NCI-H345 (cell line): Measurements from ENCODE around the gene TMCC1.
"Not testable (repeated sequence)": the region's sequence is repeated elsewhere in the genome, so short reads cannot be mapped to it uniquely, and the experiment has no call there.

Experiments
- DNase-seq: peaks from one replicate; lab custom pipeline; 2025; lab: John Stamatoyannopoulos, UW

The TMCC1 gene

DNA sequence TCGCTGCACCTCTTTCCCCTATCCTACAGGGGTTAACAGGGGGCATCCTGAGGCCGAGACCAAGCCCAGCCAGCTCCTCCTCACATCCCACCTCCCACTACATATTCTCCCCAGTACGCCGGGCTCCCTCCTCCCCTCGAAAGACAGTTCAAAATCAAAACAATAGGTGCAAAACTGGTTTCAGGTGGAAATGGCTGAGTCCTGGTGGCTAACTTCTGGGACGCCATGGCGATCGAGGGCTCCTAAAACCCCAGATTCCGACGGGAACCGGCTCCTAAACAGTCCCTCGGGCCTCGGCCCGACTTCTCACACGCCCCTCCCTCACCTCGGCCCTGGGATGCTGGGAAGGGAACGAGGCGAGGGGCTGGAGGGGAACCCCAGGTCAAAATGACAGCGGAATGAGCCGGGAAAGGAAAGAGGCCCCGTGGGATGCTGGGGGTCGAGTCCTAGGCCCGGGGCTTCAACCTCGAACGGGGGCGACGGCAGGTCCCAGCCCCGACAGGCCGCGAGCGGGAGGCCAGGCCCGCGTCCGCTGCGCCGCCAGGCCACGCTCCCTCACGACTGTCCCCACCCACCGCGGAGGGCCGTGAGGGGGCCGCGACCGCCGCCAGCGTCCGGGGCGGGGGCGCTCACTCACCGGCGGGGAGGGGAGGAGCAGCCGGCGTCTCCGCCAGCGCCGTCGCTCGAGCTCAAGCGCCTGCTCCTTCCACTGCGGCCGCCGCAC lies 492 bp downstream of the TMCC1 start:
- DNase-seq = peak; percentile 21

DNA sequence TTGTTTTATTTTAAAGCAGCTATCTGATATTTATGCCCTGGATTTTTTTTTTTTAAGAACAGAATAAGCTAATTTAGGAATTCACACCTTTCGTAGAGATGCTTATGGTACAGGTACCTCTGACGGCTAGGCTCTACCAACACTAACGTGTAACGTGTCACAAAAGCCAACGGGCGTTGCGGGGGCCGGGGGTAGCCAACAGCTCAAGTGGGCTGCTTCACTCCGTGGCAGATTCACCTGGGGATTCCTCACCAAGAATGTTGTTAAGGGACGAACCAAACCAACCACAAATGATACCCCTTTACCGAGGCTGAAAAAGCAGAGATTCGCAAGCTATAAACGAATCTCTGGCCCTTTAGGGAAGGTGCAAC lies 1.0 kb downstream of the TMCC1 start:
- DNase-seq = peak; percentile 21

DNA sequence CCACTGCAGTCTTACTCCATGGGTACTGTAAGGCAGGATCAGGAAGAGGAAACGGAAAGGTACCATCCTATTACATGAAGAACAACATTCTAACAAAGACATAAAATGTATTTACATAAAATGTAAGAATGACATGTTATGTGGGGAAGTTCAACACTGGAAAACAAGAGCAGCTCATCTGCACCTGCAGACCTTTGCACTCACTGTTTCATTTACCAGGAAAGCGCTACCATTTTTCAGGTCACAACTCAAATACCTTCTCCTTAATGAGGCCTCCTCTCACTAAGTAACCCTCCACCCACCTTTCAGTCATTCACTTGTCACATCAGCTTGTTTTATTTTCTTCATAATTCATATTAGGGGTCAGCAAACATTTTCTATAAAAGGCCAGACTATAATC lies 2.6 kb downstream of the TMCC1 start:
- DNase-seq = no peak

DNA sequence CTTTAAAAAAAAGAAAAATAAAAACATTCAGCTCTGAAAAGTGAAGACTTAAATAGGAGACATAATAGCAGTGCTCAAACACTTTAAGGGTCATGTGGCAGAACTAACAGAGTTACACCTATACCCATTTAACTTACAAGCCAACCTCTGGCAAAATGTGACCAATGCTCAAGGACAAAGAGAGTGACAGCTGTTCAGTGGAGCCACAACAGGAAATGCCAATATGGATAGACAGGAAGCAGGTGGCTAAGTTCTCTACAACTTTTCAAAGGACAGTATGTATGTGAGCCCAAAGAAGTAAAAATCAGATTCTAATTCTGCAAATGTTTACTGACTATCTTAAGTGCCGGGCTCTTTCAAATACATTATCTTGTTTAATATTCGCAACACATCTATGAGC lies 3.4 kb downstream of the TMCC1 start:
- DNase-seq = peak; percentile 0

DNA sequence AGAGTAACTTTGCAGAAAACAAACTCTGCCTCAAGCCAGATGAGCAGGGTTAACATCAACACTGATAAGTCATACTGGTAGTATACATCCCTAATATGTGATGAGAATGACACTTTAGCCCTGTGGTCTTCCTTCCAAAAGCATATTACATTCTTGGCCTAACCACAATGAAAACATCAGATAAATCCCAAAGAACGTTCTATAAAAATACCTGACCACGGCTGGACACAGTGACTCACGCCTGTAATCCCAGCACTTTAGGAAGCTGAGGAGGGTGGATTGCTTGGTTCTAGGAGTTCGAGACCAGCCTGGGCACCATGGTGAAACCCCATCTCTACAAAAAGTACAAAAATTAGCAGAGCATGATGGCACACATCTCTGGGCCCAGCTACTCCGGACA lies 4.7 kb downstream of the TMCC1 start:
- no peak for DNase-seq

DNA sequence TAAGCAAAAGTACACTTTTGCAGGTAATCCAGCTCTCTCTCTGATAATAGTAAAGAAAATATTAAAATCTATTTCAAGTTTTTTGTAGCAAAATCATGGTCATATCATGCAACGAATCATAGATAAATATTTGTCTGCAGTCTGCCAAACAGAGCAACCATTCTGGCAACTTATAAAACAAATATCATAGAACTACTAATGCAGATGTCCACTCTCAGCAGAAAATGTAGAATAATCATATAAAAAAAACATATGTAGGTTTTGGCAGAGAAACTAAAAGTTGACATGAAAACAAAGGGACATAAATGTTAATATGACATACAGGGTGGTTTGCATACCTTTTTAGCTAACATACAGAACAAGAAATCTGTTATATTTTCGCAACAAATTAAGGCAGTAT lies 12.2 kb downstream of the TMCC1 start:
- no peak for DNase-seq

DNA sequence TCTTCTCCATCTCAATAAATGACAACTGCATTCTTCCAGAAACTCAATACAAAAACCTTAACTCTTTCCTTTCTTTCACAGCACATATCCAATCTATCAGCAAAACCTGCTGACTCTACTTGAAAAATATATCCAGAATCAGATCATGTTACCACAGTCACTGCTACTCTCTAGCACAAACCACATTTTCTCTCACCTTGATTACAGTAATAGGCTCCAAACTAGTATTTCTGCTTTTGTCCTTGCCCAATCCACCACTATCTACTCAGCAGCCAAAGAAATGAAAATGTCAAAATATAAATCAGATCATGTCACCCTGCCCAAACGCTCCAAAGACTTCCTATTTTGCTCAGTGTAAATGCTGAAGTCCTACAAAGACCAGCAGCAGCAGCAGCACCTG lies 15.2 kb downstream of the TMCC1 start:
- DNase-seq = no peak

DNA sequence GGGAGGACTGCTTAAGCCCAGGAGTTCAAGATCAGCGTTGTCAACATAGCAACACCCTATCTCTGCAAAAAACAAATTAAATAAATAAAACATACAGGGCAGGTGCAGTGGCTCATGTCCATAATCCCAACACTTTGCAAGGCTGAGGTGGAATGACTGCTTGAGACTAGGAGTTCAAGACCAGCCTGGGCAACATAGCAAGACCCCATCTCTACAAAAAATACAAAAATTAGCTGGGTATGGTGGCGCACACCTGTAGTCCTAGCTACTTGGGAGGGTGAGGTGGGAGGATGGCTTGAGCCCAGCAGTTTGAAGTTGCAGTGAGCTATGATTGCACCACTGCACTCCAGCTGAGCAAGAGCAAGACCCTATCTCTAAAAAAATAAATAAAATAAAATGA lies 19.0 kb downstream of the TMCC1 start:
- not testable (repeated sequence) for DNase-seq

DNA sequence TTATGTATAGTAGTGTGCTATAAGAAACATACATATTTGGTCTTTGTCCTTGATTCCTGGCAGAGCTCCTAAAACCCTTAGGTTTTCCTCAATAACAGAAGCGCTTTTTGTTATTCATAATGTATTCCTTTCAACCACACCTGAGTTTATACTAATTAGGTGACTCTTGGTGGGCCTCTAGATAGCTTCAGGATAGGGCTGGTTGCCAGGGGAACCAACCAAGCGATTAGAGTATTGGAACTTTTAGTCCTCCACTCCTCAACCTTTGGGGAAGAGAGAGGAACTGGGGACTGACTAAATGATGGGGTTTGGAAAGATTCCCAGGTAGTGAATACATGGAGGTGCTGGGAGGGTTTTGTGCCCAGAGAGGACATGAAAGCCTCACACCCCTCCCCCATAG lies 24.6 kb downstream of the TMCC1 start:
- DNase-seq = no peak

DNA sequence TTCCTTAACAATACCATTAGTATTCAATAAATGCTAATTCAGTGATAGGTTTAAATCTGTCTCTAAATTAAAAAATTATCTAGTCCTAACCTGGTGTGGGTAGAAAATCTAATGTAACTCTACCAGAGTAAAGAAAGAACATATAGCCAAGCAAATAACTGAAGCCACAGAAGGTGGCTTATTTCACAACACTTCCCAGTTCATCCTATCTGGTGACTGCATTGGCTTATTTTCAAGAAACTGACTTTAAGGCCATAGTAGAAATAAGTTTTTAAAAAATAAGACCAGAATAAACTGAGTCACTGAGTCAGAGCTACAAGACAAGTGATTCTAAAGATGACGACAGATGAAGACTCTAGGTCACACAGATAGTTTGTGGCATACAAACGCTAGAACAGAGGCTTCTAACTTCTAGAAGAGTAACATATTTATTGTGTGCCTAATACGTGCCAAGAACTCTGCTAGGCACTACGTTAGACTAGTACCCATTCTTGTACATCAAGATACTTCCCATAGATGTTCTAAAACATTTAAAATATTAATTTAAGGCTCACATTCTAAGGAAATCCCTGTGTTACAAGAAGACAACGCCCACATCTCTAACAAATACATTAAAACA lies 25.9 kb downstream of the TMCC1 start:
- no peak for DNase-seq

DNA sequence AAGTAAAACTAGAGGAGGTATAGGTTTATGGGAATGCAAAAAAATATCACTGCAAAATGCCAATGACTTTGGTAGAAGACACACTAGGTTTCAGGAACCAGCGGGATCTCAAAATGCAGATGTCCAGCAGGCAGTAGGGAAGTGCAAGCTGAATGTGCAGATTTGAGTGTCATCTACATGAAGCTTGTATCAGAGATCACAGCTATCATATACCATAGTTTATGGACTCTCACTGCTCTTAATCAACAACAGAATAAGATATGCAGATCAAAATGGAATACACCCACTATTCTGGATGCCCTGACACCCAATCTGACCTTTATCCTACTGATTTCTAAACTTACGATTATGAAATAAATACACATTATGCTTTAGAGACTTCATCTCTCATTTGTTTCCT lies 27.7 kb downstream of the TMCC1 start:
- no peak for DNase-seq

DNA sequence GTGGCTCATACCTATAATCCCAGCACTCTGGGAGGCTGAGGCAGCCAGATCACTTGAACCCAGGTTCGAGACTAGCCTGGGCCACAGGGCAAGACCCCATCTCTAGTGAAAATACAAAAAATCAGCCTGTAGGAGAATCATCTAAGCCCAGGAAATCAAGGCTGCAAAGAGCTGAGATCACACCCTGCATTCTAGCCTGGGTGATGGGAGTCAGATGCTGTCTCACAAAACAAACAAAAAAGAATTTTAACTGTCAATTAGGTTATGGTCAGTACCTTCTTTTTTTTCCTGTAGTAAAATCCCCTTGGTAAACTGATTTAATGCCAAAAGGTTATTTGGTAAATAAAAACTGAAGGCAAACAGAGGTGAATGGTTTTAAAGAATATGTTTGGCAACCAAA lies 29.0 kb downstream of the TMCC1 start:
- DNase-seq = no peak

DNA sequence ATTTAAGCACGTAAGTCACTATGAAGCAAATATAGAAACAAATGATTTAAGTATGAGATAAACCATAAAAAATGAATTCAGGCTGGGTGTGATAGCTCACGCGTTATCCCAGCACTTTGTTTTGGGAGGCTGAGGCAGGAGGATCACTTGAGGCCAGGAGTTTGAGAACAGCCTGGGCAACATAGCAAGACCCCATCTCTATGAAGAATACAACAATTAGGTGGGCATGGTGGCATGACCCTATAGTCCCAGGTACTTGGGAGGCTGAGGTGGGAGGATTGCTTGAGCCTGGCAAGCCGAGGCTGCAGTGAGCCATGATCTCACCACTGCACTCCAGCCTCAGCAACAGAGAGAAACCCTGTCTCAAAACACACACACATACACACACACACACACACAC lies 34.2 kb downstream of the TMCC1 start:
- DNase-seq = no peak

DNA sequence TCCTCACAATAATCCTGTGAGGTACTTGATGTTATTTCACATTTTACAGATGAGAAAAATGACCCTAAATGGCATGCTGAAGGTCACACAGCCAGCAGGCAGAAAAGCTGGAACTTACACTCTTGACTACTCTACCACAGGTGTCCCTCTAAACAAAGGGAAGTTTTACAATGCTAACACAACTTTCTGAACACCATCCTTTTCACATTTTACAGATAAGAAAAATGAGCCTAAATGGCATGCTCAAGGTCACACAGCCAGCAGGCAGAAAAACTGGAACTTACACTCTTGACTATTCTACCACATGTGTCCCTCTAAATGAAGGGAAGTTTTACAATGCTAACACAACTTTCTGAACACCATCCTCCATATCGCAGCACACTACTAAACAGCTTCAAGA lies 35.6 kb downstream of the TMCC1 start:
- DNase-seq = no peak

DNA sequence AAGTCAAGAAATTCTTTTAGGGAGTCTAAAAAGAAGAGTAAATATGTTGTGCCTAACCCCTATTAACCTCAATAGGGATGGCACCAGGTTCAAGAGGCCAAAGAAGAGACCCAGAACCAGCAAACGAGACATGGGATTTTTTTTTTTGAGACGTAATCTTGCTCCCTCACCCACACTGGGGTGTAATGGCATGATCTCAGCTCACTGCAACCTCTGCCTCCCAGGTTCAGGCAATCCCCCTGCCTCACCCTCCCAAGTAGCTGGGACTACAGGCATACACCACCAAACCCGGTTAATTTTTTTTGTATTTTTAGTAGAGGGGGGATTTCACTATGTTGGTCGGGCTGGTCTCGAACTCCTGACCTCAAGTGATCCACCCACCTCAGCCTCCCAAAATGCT lies 36.7 kb downstream of the TMCC1 start:
- not testable (repeated sequence) for DNase-seq

DNA sequence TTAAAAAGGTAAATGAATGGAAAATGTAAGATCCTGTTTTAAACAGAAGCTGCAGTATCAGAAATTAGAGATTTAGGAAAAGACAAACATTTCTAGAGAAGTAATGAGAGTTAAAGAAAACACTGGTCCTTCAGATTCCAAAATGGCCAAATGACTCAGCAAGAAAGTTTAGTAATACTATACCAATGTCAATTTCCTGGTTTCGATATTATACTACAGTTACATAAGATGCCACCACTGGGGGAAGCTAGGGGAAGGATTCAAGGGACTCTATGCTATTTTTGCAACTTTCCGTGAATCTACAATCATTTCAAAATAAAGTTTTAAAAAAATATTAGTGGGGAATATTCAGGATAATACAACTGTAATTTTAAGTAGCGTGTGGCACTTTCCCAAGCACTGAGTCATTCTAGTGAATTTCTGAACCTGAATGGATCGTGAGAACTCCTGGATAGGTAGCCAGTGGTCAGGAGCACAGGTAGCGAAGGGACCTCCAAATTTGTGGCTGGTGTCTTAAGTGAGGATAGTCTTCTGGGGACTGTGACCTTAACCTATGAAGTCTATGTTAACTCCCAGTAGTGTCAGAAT lies 37.6 kb downstream of the TMCC1 start:
- DNase-seq = no peak

DNA sequence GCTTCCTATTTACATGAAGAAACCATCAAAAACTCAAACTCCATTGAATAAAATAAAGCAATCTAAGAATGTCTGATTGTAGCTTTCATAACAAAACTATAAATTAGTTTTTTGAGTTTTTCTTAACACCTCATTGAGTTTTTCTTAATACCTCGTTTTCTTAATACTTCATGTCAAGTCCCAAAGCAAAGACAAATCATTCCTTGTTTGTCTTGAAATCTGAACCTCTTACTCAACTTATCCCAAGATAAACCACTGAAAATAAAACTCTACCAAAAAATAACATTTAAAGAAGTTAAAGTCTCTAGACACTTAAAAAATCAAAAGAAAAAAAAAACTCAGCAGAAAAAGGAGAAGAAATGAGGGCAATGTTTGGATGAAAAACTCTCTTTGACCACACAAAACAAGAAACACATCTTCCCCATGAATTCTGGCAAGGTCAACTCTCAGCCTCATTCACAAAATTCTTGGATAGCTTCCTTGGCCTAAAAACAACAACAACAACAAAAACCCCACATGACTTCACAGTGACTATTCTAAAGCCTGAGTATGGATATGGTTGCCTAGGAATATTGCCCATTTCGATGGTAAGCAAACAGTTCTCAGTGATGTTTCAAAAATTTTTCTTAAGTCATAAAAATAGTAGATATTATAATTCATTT lies 38.2 kb downstream of the TMCC1 start:
- no peak for DNase-seq

DNA sequence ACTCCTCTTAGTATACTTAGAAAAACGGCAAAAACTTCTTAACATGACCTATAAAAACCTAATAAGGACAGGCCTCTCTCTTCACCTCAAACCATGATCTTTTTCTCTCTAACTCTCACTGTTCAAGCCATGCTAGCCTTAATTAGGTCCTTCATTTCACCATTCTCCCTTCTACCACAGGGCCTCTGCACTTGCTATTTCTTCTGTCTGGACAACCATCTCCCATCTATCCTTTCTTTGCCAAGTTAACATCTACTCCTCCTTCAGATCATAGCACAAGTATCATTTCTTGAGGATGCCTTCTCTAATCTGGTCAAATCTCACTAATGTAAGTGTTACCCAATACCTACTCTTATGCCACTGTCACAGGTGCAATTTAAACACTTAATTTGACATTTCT lies 39.1 kb downstream of the TMCC1 start:
- no peak for DNase-seq

DNA sequence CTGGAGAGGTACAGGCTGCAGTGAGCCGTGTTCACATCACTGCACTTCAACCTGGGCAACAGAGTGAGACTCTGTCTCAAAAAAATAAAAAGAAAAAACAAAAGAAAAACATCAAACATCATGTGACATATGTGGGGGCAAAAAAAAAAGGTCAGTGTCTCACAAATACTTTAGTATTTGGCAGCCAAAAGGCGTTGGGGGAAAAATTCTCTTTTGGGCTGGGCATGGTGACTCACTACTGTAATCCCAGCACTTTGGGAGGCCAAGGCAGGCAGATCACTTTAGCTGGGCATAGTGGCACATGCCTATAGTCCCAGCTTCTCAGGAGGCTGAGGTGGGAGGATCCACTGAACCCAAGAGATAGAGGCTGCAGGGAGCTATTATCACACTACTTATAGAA lies 47.6 kb downstream of the TMCC1 start:
- DNase-seq = no peak

DNA sequence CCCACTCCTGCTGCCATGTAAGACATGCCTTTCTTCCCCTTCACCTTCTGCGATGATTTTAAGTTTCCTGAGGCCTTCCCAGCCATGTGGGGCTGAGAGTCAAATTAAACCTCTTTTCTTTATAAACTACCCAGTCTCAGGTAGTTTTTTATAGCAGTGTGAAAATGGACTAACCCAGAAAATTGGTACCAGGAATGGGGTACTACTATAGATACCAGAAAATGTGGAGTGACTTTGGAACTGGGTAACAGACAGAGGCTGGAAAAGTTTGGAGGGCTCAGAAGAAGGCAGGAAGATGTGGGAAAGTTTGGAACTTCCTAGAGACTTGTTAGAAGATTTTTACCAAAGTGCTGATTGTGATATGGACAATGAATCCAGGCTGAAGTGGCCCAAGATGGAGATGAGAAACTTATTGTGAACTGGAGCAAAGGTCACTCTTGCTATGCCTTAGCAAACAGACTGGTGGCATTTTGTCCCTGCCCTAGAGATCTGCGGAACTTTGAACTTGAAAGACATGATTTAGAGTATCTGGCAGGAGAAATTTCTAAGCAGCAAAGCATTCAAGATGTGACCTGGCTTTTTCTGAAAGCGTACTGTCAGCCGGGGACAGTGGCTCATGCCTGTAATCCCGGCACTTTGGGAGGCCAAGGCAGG lies 52.7 kb downstream of the TMCC1 start:
- DNase-seq = no peak

DNA sequence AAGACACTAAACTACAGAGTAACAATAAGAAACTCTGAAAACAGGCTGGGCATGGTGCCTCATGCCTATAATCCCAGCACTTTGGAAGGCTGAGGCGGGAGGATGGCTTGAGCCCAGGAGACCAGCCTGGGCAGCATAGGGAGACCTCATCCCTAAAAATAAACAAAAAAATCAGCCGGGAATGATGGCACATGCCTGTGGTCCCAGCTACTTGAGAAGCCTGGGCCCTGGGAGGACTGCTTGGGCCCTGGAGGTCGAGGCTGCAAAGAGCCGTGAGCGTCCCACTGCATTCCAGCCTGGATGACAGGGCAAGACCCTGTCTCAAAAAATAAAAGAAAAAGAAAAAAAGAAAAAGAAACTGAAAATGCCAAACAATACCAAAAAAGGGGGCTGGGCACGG lies 55.4 kb downstream of the TMCC1 start:
- DNase-seq = no peak

DNA sequence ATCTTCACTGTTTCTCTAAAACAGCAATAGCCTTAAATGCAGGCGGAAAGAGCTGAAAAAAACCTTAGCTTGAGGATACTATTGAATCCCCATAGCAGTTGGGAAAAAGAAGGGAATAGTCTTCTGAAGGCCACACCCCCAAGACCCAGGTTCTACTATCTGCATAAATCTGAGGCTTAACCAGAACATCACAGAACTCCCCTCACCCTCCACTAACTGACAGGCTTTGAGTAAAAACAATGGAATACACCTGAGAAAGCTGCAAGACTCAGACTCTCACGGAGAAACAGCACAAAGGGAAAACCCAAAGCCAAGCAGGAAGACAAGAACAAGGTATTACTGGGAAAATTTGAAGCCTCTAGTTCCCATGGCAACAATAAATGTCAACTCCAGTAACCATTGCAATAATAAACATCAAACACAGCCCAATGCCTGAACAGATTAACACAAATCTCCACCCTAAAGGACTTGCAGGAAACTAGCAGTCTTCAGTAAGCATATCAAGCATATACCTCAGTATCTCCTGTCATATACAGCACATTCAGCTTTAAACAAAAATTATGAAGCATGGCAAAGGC lies 56.4 kb downstream of the TMCC1 start:
- DNase-seq = no peak
